Vagina (tissue), 2 donors: ENCODE measurements around the gene ZMYND8. TPM values are rescaled to one million over a fixed set of nuclear protein-coding genes. Genes with fewer than 3 reads are reported as not detected.
"Not testable (repeated sequence)": the region's sequence is repeated elsewhere in the genome, so short reads cannot be mapped to it uniquely, and the experiment has no call there.

Experiments used
- DNase-seq, 2 donors: peaks; one replicate each; pipeline ENCODE4 v3.0.0-alpha.2; 2017; ENCODE audit errors: extremely low spot score in 2 of 2
- H3K27ac ChIP-seq: fragments of 200-600 bp; sonication (generic); one replicate; pipeline ENCODE4 v1.5.1; 2019
- H3K27me3 ChIP-seq: fragments of 200-600 bp; sonication (generic); one replicate; pipeline ENCODE4 v1.5.1; 2019
- H3K36me3 ChIP-seq, 2 donors: fragments of 200-600 bp; sonication (generic); one replicate each; pipeline ENCODE4 v1.5.1; 2017 to 2019
- H3K4me1 ChIP-seq: fragments of 200-600 bp; sonication (generic); one replicate; pipeline ENCODE4 v1.5.1; 2019
- H3K4me3 ChIP-seq, 2 donors: fragments of 200-600 bp; sonication (generic); 1 replicate in 1 of 2; 2 replicates in 1 of 2; pipeline ENCODE4 v1.5.1; 2016 to 2019
- H3K9me3 ChIP-seq: fragments of 200-600 bp; sonication (generic); one replicate; pipeline ENCODE4 v1.5.1; 2019
- CTCF ChIP-seq, 3 experiments: fragments of 450-650 bp in 2 of 3; fragments of 200-600 bp in 1 of 3; sonication (generic) in 1 of 3; IDR thresholded peaks; one replicate each; pipeline ENCODE4 v1.5.1; 2017 to 2019; ENCODE audit warnings: antibody characterized with exemption in 3 of 3, mild to moderate bottlenecking in 2 of 3, moderate library complexity in 2 of 3
- POLR2A ChIP-seq, 2 donors: fragments of 450-650 bp; IDR thresholded peaks; one replicate each; pipeline ENCODE4 v1.6.1; 2017; ENCODE audit warnings: antibody characterized with exemption in 2 of 2, mild to moderate bottlenecking in 2 of 2, moderate library complexity in 2 of 2
- POLR2AphosphoS5 ChIP-seq, 2 donors: sonication (generic); formaldehyde crosslinking; IDR thresholded peaks; one replicate each; pipeline ENCODE4 v1.9.0; 2017; ENCODE audit warnings: antibody characterized with exemption in 2 of 2, mild to moderate bottlenecking in 2 of 2, low read depth in 1 of 2; ENCODE audit not compliant: insufficient read depth in 1 of 2
- intact Hi-C: fragments of 100-400 bp; cut with DNase I; formaldehyde crosslinking; loops from one replicate; pipeline ENCODE4 v1.15.1; 2023
- total RNA-seq: library from RNA; depleted of rRNA; stranded (reverse); fragments of >200 nt; gene quantifications from one replicate; pipeline ENCODE4 v1.2.3, GENCODE V29; 2016

ZMYND8 gene
- total RNA-seq, 1 donor from 2014 or later: 91.1 TPM

DNA sequence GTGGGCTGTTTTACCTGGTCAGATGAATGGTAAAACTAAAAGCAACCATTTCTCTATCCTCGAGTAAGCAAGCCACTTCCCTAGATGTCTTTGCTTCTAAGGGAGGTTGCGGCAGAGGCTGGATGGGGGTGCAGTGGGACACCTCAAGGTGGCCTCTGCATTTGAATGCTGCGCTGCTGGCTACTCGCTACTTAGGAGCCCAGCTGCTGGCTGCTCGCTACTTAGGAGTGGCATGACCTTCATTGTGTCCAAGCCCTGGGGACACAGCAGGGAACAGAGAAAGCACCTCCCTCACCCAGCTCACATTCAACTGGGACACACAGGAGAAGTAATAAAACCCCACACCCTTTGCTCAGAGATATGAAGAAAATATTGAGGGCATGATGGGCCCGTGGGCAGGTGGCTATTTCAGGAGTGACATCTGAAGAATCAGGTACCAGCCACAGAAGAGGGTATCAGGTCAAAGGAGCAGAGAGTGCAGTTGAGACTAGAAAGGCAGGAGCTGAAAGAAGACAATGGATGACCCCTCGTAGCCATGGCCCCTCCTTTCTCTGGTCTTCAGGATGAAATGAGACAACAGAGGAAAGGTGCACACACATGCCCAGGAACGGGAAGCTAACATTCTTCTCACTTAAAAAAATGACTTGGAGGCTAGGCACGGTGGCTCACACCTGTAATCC lies 149.4 kb downstream of the ZMYND8 start:
- TF ChIP-seq POLR2A (IDR thresholded peaks at IDR 0.05) (no peak), CTCF (IDR thresholded peaks at IDR 0.05) (no peak), POLR2AphosphoS5 (IDR thresholded peaks at IDR 0.05; ENCODE audit: insufficient read depth in 1 of 2, low read depth in 1 of 2) (no peak)
- intact Hi-C loops: no loop called here

GRCh38 chr20:47206552-47206951 lies 149.9 kb downstream of the ZMYND8 start:
- peaks cover 0 to 29% of the 10 kb centered on the region in 2 donors for H3K36me3 ChIP-seq
- H3K9me3 ChIP-seq, DNase-seq, intact Hi-C loops, H3K27ac ChIP-seq, H3K4me3 ChIP-seq, H3K4me1 ChIP-seq, H3K27me3 ChIP-seq: not testable (repeated sequence)

More for the DNA sequence above, 149.4 kb downstream of the ZMYND8 start:
- Histone ChIP-seq H3K36me3 (peaks cover 0 to 34% of the 10 kb centered on the region in 2 donors), H3K4me1 (no peaks in the 10 kb centered on the region), H3K9me3 (no peaks in the 10 kb centered on the region), H3K4me3 (no peak overlapping the region), H3K27ac (no peak overlapping the region), H3K27me3 (no peaks in the 10 kb centered on the region)
- DNase-seq: no peak

- TF ChIP-seq POLR2A (IDR thresholded peaks at IDR 0.05): no peak
- TF ChIP-seq CTCF (IDR thresholded peaks at IDR 0.05): no peak
- no peak for TF ChIP-seq POLR2AphosphoS5 (IDR thresholded peaks at IDR 0.05; ENCODE audit: insufficient read depth in 1 of 2, low read depth in 1 of 2)
- Histone ChIP-seq H3K4me3 (no peak overlapping the region), H3K9me3 (no peaks in the 10 kb centered on the region), H3K27ac (no peak overlapping the region), H3K36me3 (peaks cover 0 to 21% of the 10 kb centered on the region in 2 donors), H3K27me3 (no peaks in the 10 kb centered on the region), H3K4me1 (no peaks in the 10 kb centered on the region)
- intact Hi-C loops: no loop called here
- no peak for DNase-seq
Observed at GRCh38 chr20:47205577-47206123, 150.8 kb downstream of the ZMYND8 start.

DNA sequence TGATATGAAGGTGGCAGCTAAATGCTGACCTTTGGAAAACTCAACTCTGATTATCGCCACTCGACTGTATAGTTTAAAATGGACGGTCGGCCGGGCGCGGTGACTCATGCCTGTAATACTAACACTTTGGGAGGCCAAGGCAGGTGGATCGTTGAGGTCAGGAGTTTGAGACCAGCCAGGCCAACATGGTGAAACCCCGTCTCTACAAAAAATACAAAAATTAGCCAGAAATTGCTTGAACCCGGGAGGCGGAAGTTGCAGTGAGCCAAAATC lies 151.7 kb downstream of the ZMYND8 start:
- DNase-seq, H3K9me3 ChIP-seq, H3K27me3 ChIP-seq, H3K27ac ChIP-seq, H3K4me3 ChIP-seq, H3K4me1 ChIP-seq, intact Hi-C loops: not testable (repeated sequence)
- H3K36me3 ChIP-seq: peaks cover 0 to 14% of the 10 kb centered on the region in 2 donors

GRCh38 chr20:47204008-47204849 lies 152.3 kb downstream of the ZMYND8 start:
- Histone ChIP-seq H3K4me3 (no peak overlapping the region), H3K4me1 (no peaks in the 10 kb centered on the region), H3K36me3 (peaks cover 0 to 9% of the 10 kb centered on the region in 2 donors), H3K27ac (no peak overlapping the region), H3K9me3 (no peaks in the 10 kb centered on the region), H3K27me3 (no peaks in the 10 kb centered on the region)
- TF ChIP-seq CTCF (IDR thresholded peaks at IDR 0.05): no peak
- peak in 1 of 2 donors; percentile 28 for TF ChIP-seq POLR2AphosphoS5 (IDR thresholded peaks at IDR 0.05; ENCODE audit: insufficient read depth in 1 of 2, low read depth in 1 of 2)
- TF ChIP-seq POLR2A (IDR thresholded peaks at IDR 0.05): no peak
- no peak for DNase-seq
- intact Hi-C loops: no loop called here
